Gastrocnemius medialis (tissue), 4 donors: ENCODE results near the gene FAM162A. TPM values are rescaled to one million over a fixed set of nuclear protein-coding genes. Genes with fewer than 3 reads are reported as not detected.
"Not testable (repeated sequence)": the region's sequence is repeated elsewhere in the genome, so short reads cannot be mapped to it uniquely, and the experiment has no call there.

ENCODE experiments used
- ATAC-seq, 2 donors: fragments of 150-250 bp; one replicate each; pipeline ENCODE4 v1.9.1; 2016
- DNase-seq, 2 donors: peaks; one replicate each; pipeline ENCODE4 v3.0.0-alpha.2; 2019
- H3K27ac ChIP-seq, 4 donors: fragments of 200-600 bp; sonication (generic); 1 replicate in 1 of 4; 2 replicates in 3 of 4; pipeline ENCODE4 v1.5.1; 2016 to 2018; ENCODE audit warnings: mild to moderate bottlenecking in 2 of 4, moderate library complexity in 1 of 4
- H3K27me3 ChIP-seq, 3 donors: fragments of 200-600 bp; sonication (generic) in 2 of 3; 1 replicate in 1 of 3; 2 replicates in 2 of 3; pipeline versions ENCODE4 v1.5.1 to v1.6.0; 2016 to 2019; ENCODE audit warnings: mild to moderate bottlenecking in 1 of 3, moderate library complexity in 1 of 3
- H3K36me3 ChIP-seq, 2 donors: fragments of 200-600 bp; sonication (generic) in 1 of 2; one replicate each; pipeline ENCODE4 v1.5.1; 2017 to 2018
- H3K4me1 ChIP-seq, 2 donors: fragments of 200-600 bp; sonication (generic) in 1 of 2; one replicate each; pipeline ENCODE4 v1.5.1; 2016 to 2017; ENCODE audit warnings: mild to moderate bottlenecking in 2 of 2
- H3K4me3 ChIP-seq, 4 donors: fragments of 200-600 bp; sonication (generic) in 3 of 4; 1 replicate in 1 of 4; 2 replicates in 3 of 4; pipeline ENCODE4 v1.5.1; 2016 to 2019; ENCODE audit warnings: mild to moderate bottlenecking in 2 of 4
- H3K9me3 ChIP-seq, 3 donors: fragments of 200-600 bp; sonication (generic) in 2 of 3; 1 replicate in 1 of 3; 2 replicates in 2 of 3; pipeline ENCODE4 v1.5.1; 2016 to 2019
- CTCF ChIP-seq, 5 experiments: fragments of 450-650 bp in 3 of 5; fragments of 200-600 bp in 2 of 5; sonication (generic) in 2 of 5; IDR thresholded peaks in 4 of 5; conservative IDR thresholded peaks in 1 of 5; 1 replicate in 4 of 5; 2 replicates in 1 of 5; pipeline ENCODE4 v1.5.1; 2016 to 2019; ENCODE audit warnings: antibody characterized with exemption in 5 of 5, mild to moderate bottlenecking in 3 of 5, moderate library complexity in 3 of 5
- POLR2A ChIP-seq, 2 donors: fragments of 450-650 bp; IDR thresholded peaks; one replicate each; pipeline ENCODE4 v1.6.1; 2017; ENCODE audit warnings: antibody characterized with exemption in 2 of 2, mild to moderate bottlenecking in 2 of 2, moderate library complexity in 2 of 2
- in situ Hi-C, 4 donors: fragments of 200-750 bp; cut with MboI; loops; one replicate each; pipeline versions ENCODE4 v1.15.0 to v1.8.0; 2017; ENCODE audit warnings: low sequenced_read_pairs in 4 of 4
- intact Hi-C: fragments of 100-400 bp; cut with DNase I; formaldehyde crosslinking; loops from one replicate; pipeline ENCODE4 v1.15.1; 2023; ENCODE audit warnings: low total_unique reads
- total RNA-seq, 4 donors: library from RNA; depleted of rRNA; stranded (reverse); fragments of >200 nt; gene quantifications; one replicate each; pipeline versions ENCODE4 v1.1.0 to v1.2.3, GENCODE V29; 2016

FAM162A gene
- total RNA-seq, 4 donors from 2014 or later, result 18.8 to 52.4 (median 43.3) TPM

- DNase-seq (no peak), ATAC-seq (no peak)
- Histone ChIP-seq H3K4me3 (no peak overlapping the region), H3K9me3 (no peaks in the 10 kb centered on the region), H3K27me3 (no peaks in the 10 kb centered on the region), H3K27ac (no peak overlapping the region), H3K36me3 (peaks cover 0 to 59% of the 10 kb centered on the region in 2 donors), H3K4me1 (no peaks in the 10 kb centered on the region)
- in situ Hi-C loops, result loop anchor here in 2 of 4 donors (25.0 kb wide), 1 partner anchor 825 kb away; the partner anchor contains the start of gene POLQ (in 2 of the 2)
- intact Hi-C loops, result no loop called here
- no peak for TF ChIP-seq POLR2A (IDR thresholded peaks at IDR 0.05)
- no peak for TF ChIP-seq CTCF (IDR thresholded peaks at IDR 0.05 in 4 of 5, conservative IDR thresholded peaks at IDR 0.05 in 1 of 5)
Observed at GRCh38 chr3:122362026-122362425, 22.0 kb upstream of the FAM162A start.

GRCh38 chr3:122364490-122364889 is 19.5 kb upstream of the FAM162A start:
- ATAC-seq (no peak), DNase-seq (no peak)
- intact Hi-C loops (no loop called here), in situ Hi-C loops (loop anchor here in 2 of 4 donors (25.0 kb wide), 1 partner anchor 827 kb away; the partner anchor contains the start of gene POLQ (in 2 of the 2))
- no peak for TF ChIP-seq CTCF (IDR thresholded peaks at IDR 0.05 in 4 of 5, conservative IDR thresholded peaks at IDR 0.05 in 1 of 5)
- no peak for TF ChIP-seq POLR2A (IDR thresholded peaks at IDR 0.05)
- H3K36me3 ChIP-seq, result peaks cover 0 to 56% of the 10 kb centered on the region in 2 donors
- no peaks in the 10 kb centered on the region for H3K9me3 ChIP-seq
- no peak overlapping the region for H3K4me3 ChIP-seq
- H3K4me1 ChIP-seq, result no peaks in the 10 kb centered on the region
- no peak overlapping the region for H3K27ac ChIP-seq
- H3K27me3 ChIP-seq, result no peaks in the 10 kb centered on the region

GRCh38 chr3:122365073-122365472 is 18.9 kb upstream of the FAM162A start:
- Histone ChIP-seq H3K27me3 (no peaks in the 10 kb centered on the region), H3K27ac (no peak overlapping the region), H3K36me3 (peaks cover 0 to 56% of the 10 kb centered on the region in 2 donors), H3K9me3 (no peaks in the 10 kb centered on the region), H3K4me3 (no peak overlapping the region), H3K4me1 (no peaks in the 10 kb centered on the region)
- in situ Hi-C loops (loop anchor here in 2 of 4 donors (25.0 kb wide), 1 partner anchor 828 kb away; the partner anchor contains the start of gene POLQ (in 2 of the 2)), intact Hi-C loops (no loop called here)
- no peak for DNase-seq
- no peak for ATAC-seq
- TF ChIP-seq POLR2A (IDR thresholded peaks at IDR 0.05) (no peak), CTCF (IDR thresholded peaks at IDR 0.05 in 4 of 5, conservative IDR thresholded peaks at IDR 0.05 in 1 of 5) (no peak)

- intact Hi-C loops, ATAC-seq, DNase-seq, H3K4me3 ChIP-seq, H3K27ac ChIP-seq, H3K27me3 ChIP-seq, H3K9me3 ChIP-seq, H3K4me1 ChIP-seq: not testable (repeated sequence)
- in situ Hi-C loops, result loop anchor here in 2 of 4 donors (25.0 kb wide), 1 partner anchor 828 kb away; the partner anchor contains the start of gene POLQ (in 2 of the 2)
- H3K36me3 ChIP-seq, result peaks cover 0 to 56% of the 10 kb centered on the region in 2 donors
Observed at GRCh38 chr3:122365582-122366378, 18.2 kb upstream of the FAM162A start.

- ATAC-seq (no peak), DNase-seq (no peak)
- in situ Hi-C loops (loop anchor here in 2 of 4 donors (25.0 kb wide), 1 partner anchor 829 kb away; the partner anchor contains the start of gene POLQ (in 2 of the 2)), intact Hi-C loops (no loop called here)
- Histone ChIP-seq H3K27ac (no peak overlapping the region), H3K9me3 (no peaks in the 10 kb centered on the region), H3K4me3 (no peak overlapping the region), H3K27me3 (no peaks in the 10 kb centered on the region), H3K4me1 (peaks cover 0 to 6% of the 10 kb centered on the region in 2 donors), H3K36me3 (peaks cover 0 to 56% of the 10 kb centered on the region in 2 donors)
- TF ChIP-seq CTCF (IDR thresholded peaks at IDR 0.05 in 4 of 5, conservative IDR thresholded peaks at IDR 0.05 in 1 of 5) (no peak), POLR2A (IDR thresholded peaks at IDR 0.05) (no peak)
Observed at GRCh38 chr3:122366379-122366749, 17.6 kb upstream of the FAM162A start.
